ENCODE measurements around the gene CLEC11A.
"Not testable (repeated sequence)": the region's sequence is repeated elsewhere in the genome, so short reads cannot be mapped to it uniquely, and the experiment has no call there.

CLEC11A gene

DNA sequence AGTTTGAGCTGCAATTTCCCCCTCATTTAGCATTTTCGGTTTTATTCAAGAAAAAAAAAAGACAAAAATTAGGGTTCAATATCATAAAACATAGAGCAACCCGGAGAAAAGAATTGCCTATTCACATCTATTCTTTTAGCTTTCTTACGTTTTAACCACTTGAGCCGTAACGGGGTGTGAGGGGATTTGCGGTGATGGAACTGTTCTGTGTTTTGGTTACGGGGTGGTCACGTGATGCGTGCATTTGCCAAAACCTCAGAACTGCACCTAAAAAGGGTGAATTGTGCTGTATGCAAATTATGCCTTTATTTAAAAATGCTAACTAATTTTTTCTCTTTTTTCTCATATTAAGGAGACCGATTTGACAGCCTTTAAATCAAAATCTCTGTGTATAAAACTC, 22.1 kb downstream of the CLEC11A start:
- no peak for DNase-seq (ENCODE audit: low spot score in 2 of 2)
- no peaks in the 10 kb centered on the region for H3K9me3 ChIP-seq
- peaks cover 5% of the 10 kb centered on the region for H3K27me3 ChIP-seq (ENCODE audit: low read depth)
- H3K36me3 ChIP-seq (replicated peaks), result no peaks in the 10 kb centered on the region
- in situ Hi-C loops (cut with MboI; ENCODE audit: low sequenced_read_pairs), result no loop called here
- no peak overlapping the region for H3K4me3 ChIP-seq
- no peaks in the 10 kb centered on the region for H3K4me1 ChIP-seq

DNA sequence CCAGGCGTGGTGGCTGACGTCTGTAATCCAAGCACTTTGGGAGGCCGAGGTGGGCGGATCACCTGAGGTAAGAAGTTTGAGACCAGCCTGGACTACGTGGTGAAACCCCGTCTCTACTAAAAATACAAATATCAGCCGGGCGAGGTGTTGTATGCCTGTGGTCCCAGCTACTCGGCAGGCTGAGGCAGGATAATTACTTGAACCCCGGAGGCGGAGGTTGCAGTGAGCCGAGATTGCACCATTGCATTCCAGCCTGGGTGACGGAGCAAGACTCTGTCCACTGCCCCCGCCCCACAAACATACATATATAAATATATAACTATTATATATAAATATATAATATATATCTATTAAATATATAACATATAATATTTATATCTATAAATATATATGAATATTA, 24.0 kb downstream of the CLEC11A start:
- H3K9me3 ChIP-seq; DNase-seq (ENCODE audit: low spot score in 2 of 2); H3K4me1 ChIP-seq; H3K4me3 ChIP-seq; H3K36me3 ChIP-seq (replicated peaks); in situ Hi-C loops (cut with MboI; ENCODE audit: low sequenced_read_pairs); H3K27me3 ChIP-seq (ENCODE audit: low read depth): not testable (repeated sequence)

DNA sequence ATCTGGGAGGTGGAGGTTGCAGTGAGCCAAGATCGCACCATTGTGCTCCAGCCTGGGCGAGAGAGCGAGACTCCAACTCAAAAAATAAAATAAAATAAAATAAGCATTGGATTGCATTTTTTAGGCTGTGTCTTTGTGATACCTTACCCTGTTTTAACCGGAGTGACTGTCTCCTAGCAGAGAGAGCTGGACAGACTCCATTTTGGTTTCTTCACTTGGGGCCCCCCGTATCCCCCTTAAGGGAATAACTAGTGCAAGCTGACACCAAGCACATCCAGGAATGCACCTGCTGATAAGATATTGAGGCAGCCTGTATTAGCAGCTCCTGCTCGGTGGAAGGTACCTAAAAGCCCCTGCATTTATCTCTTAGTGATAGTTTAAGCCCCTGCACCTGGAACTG, 26.3 kb downstream of the CLEC11A start:
- Histone ChIP-seq H3K4me1 (no peaks in the 10 kb centered on the region), H3K4me3 (no peak overlapping the region), H3K36me3 (replicated peaks) (no peaks in the 10 kb centered on the region), H3K27me3 (ENCODE audit: low read depth) (peaks cover 6% of the 10 kb centered on the region; the same call in 1 of the 2 replicates), H3K9me3 (no peaks in the 10 kb centered on the region)
- DNase-seq (ENCODE audit: low spot score in 2 of 2), result no peak
- in situ Hi-C loops (cut with MboI; ENCODE audit: low sequenced_read_pairs), result no loop called here

DNA sequence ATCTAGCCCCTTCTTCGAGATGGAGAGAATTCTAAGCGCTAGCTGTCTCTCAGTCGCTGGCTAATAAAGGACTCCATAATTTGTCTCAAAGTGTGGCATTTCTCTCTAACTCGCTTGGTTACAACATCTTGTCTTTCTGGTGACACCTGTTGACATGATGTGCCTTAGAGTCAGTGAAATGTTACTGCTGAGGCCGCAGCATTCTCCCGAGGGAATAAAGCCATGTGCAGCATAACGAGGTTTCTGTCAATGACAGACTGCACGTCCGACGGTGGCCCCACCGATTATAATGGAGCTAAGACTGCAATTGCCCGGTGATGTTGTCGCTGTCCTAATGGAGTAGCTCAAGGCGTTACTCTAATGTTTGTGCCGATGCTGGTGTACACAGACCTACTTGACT, 26.8 kb downstream of the CLEC11A start:
- no peaks in the 10 kb centered on the region for H3K36me3 ChIP-seq (replicated peaks)
- DNase-seq (ENCODE audit: low spot score in 2 of 2), result no peak
- H3K27me3 ChIP-seq (ENCODE audit: low read depth), result peaks cover 8% of the 10 kb centered on the region
- H3K4me3 ChIP-seq, result no peak overlapping the region
- no peaks in the 10 kb centered on the region for H3K9me3 ChIP-seq
- H3K4me1 ChIP-seq, result no peaks in the 10 kb centered on the region
- in situ Hi-C loops (cut with MboI; ENCODE audit: low sequenced_read_pairs), result no loop called here

DNA sequence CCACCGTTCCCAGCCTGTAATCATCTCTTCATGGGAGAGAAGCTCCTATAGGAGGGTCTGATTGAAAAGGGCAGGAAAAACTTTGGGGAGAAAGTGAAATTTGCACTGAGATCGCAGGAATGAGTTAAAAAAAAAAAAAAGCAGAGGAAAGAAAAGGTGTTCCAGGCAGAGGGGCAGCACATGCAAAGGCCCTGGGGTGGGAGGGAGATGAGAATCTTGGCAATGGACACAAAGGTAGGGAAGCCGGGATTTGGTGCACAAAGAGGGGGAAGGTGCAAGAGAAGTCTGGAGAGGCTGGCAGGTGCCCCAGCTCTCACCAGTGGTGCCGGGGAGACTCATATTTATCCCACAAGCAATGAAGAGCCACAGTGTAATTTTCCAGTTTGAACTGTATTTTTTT, 30.7 kb downstream of the CLEC11A start:
- Histone ChIP-seq H3K4me1 (no peaks in the 10 kb centered on the region), H3K36me3 (replicated peaks) (no peaks in the 10 kb centered on the region), H3K4me3 (no peak overlapping the region), H3K27me3 (ENCODE audit: low read depth) (peaks cover 17% of the 10 kb centered on the region), H3K9me3 (no peaks in the 10 kb centered on the region)
- DNase-seq (ENCODE audit: low spot score in 2 of 2), result no peak
- in situ Hi-C loops (cut with MboI; ENCODE audit: low sequenced_read_pairs), result no loop called here

DNA sequence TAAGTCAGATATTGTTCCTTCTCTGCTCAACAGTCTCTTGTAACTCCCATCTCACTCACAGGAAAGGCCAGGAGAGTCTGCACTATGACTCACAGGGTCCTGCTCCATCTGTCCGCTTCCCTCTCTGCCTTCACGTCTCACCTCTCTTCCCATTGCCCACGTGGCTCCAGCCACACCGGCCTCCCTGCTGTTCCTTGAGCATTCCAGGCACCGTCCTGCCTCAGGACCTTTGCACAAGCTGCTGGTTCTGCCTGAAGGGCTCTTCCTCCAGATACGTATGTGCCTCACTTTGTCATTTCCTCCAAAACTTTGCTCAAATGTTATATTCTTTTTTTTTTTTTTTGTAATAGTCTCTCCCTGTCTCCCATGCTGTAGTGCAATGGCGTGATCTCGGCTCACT, 33.1 kb downstream of the CLEC11A start:
- in situ Hi-C loops (cut with MboI; ENCODE audit: low sequenced_read_pairs); H3K4me3 ChIP-seq; DNase-seq (ENCODE audit: low spot score in 2 of 2); H3K9me3 ChIP-seq; H3K36me3 ChIP-seq (replicated peaks); H3K4me1 ChIP-seq: not testable (repeated sequence)
- H3K27me3 ChIP-seq (ENCODE audit: low read depth), result peaks cover 17% of the 10 kb centered on the region

DNA sequence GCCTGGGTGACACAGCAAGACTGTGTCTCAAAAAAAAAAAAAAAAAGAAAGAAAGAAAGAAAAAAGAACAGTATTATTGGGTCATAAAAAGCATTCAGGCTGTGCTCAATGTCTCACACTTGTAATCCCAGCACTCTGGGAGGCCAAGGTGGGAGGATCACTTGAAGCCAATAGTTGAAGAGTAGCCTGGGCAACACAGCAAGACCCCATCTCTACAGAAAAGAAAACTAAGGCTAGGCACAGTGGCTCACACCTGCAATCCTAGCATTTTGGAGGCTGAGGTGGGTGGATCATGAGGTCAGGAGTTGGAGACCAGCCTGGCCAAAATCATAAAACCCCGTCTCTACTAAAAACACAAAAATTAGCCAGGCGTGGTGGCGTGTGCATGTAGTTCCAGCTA, 34.5 kb downstream of the CLEC11A start:
- H3K36me3 ChIP-seq (replicated peaks); H3K9me3 ChIP-seq; DNase-seq (ENCODE audit: low spot score in 2 of 2); H3K4me1 ChIP-seq; in situ Hi-C loops (cut with MboI; ENCODE audit: low sequenced_read_pairs); H3K4me3 ChIP-seq: not testable (repeated sequence)
- H3K27me3 ChIP-seq (ENCODE audit: low read depth), result peaks cover 15% of the 10 kb centered on the region

DNA sequence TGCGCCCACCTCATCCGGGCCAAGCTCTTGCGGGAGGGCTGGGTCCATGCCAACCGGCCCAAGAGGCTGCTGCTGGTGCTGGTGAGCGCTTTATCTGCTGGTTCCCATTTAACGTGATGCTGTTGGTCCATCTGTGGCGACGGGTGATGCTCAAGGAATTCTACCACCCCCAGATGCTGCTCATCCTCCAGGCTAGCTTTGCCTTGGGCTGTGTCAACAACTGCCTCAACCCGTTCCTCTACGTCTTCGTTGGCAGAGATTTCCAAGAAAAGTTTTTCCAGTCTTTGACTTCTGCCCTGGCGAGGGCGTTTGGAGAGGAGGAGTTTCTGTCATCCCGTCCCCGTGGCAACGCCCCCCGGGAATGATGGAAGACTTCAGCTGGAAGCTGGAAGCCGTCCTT, 35.9 kb downstream of the CLEC11A start:
- in situ Hi-C loops (cut with MboI; ENCODE audit: low sequenced_read_pairs); H3K36me3 ChIP-seq (replicated peaks); DNase-seq (ENCODE audit: low spot score in 2 of 2); H3K4me3 ChIP-seq; H3K4me1 ChIP-seq; H3K9me3 ChIP-seq: not testable (repeated sequence)
- H3K27me3 ChIP-seq (ENCODE audit: low read depth), result peaks cover 13% of the 10 kb centered on the region

DNA sequence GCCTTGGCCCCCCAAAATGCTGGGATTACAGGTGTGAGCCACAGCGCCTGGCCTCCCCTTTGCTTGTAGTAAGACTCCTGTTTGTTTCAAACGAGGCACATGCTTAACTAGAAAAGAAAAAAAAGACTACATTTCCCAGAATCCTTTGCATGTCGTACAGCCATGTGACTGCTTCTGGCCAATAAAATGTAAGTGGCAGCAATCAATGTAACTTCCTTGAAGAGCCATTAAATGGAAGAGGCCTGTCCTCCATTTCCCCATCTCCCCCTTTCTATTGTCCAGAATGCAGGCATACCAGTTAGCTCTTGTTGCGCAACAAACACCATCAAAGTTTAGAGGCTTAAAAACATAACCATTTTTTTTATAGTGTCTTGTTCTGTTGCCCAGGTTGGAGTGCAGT, 36.7 kb downstream of the CLEC11A start:
- peak in 1 of 2 experiments; percentile 36 for DNase-seq (ENCODE audit: low spot score in 2 of 2)
- no peak overlapping the region for H3K4me3 ChIP-seq
- peaks cover 11% of the 10 kb centered on the region for H3K27me3 ChIP-seq (ENCODE audit: low read depth)
- in situ Hi-C loops (cut with MboI; ENCODE audit: low sequenced_read_pairs), result no loop called here
- no peaks in the 10 kb centered on the region for H3K36me3 ChIP-seq (replicated peaks)
- H3K9me3 ChIP-seq, result no peaks in the 10 kb centered on the region
- H3K4me1 ChIP-seq, result no peaks in the 10 kb centered on the region

DNA sequence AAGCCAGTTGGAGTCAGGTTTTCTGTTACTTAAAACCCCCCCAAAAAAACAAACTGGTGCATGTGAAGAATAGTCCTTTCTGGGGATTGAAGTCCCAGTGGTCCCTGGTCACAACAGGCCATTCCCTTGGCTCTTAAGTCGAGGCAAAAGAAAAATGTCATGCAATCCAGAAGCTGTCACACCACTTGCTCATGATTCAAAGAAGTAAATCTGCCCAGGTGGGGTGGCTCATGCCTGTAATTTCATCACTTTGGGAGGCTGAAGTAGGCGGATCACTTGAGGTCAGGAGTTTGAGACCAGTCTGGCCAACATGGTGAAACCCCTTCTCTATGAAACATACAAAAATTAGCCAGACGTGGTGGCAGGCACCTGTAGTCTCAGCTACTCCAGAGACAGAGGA, 38.3 kb downstream of the CLEC11A start:
- H3K9me3 ChIP-seq; H3K36me3 ChIP-seq (replicated peaks); H3K27me3 ChIP-seq (ENCODE audit: low read depth); H3K4me3 ChIP-seq; DNase-seq (ENCODE audit: low spot score in 2 of 2); in situ Hi-C loops (cut with MboI; ENCODE audit: low sequenced_read_pairs); H3K4me1 ChIP-seq: not testable (repeated sequence)

DNA sequence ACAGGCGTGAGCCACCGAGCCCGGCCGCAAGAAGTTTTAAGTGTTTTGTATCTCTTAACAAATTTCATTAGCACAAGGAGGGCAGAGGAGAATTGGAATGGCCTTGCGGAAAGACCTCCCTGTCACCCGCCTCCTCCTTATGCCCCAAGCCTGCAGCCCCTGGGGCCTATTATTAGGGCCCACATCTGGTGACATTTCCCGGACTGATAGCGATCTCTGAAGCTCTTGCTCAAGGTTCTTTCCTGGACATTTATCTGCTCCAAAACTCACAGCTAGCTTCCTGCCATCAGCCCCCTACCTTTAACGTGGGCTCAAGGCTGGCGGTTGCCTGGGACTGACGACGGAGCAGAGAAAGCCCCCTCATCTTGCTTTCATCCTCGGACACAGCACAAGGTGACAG, 40.4 kb downstream of the CLEC11A start:
- H3K27me3 ChIP-seq (ENCODE audit: low read depth); in situ Hi-C loops (cut with MboI; ENCODE audit: low sequenced_read_pairs); H3K36me3 ChIP-seq (replicated peaks); H3K9me3 ChIP-seq; H3K4me3 ChIP-seq; H3K4me1 ChIP-seq; DNase-seq (ENCODE audit: low spot score in 2 of 2): not testable (repeated sequence)

DNA sequence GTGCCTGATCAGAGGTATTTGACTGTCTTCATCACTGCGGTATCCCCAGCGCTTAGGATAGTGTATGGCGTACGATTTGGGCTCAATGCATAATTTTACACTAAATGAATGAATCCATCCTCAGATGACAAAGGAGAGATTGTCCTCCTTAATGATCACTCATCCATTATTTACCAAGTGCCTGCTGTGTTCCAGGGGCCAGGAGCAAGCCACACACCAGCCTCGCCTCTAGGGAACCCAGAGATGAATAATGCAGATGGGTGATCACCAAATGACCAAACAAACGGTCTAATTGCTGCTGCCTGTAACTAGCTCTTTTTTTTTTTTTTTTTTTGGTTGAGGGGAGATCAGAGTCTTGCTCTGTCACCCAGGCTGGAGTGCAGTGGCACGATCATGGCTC, 41.2 kb downstream of the CLEC11A start:
- no peak for DNase-seq (ENCODE audit: low spot score in 2 of 2)
- in situ Hi-C loops (cut with MboI; ENCODE audit: low sequenced_read_pairs), result no loop called here

DNA sequence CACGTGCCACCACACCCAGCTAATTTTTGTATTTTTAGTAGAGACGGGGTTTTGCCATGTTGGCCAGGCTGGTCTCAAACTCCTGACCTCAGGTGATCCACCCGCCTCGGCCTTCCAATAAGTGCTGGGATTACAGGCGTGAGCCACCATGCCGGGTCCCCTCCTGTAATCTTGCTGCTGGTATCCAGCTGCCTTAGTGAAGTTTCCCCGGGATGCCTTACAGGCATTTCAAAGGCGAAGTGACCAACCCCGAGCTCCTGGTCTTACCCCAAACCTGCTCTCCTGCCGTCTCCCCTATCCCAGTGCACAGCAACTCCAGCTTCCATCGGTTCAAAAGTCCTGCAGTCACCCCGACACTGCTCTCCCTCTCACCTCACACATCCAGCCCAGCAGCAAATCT, 43.6 kb downstream of the CLEC11A start:
- DNase-seq (ENCODE audit: low spot score in 2 of 2); H3K4me1 ChIP-seq; H3K9me3 ChIP-seq: not testable (repeated sequence)

More for the DNA sequence above, 41.2 kb downstream of the CLEC11A start:
- no peaks in the 10 kb centered on the region; the same call in 1 of the 2 replicates for H3K27me3 ChIP-seq (ENCODE audit: low read depth)
- H3K4me1 ChIP-seq, result no peaks in the 10 kb centered on the region
- H3K9me3 ChIP-seq, result no peaks in the 10 kb centered on the region
- H3K4me3 ChIP-seq, result no peak overlapping the region
- no peaks in the 10 kb centered on the region for H3K36me3 ChIP-seq (replicated peaks)

DNA sequence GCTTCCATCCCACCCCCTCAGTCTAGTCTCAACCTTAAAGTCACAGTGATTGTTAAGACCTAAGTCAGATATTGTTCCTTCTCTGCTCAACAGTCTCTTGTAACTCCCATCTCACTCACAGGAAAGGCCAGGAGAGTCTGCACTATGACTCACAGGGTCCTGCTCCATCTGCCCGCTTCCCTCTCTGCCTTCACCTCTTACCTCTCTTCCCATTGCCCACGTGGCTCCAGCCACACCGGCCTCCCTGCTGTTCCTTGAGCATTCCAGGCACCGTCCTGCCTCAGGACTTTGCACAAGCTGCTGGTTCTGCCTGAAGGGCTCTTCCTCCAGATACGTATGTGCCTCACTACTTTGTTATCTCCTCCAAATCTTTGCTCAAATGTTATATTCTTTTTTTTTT, 44.1 kb downstream of the CLEC11A start:
- H3K27me3 ChIP-seq (ENCODE audit: low read depth); H3K4me3 ChIP-seq; H3K4me1 ChIP-seq; in situ Hi-C loops (cut with MboI; ENCODE audit: low sequenced_read_pairs); H3K9me3 ChIP-seq; DNase-seq (ENCODE audit: low spot score in 2 of 2); H3K36me3 ChIP-seq (replicated peaks): not testable (repeated sequence)

More for the DNA sequence above, 43.6 kb downstream of the CLEC11A start:
- in situ Hi-C loops (cut with MboI; ENCODE audit: low sequenced_read_pairs); H3K36me3 ChIP-seq (replicated peaks); H3K4me3 ChIP-seq; H3K27me3 ChIP-seq (ENCODE audit: low read depth): not testable (repeated sequence)

DNA sequence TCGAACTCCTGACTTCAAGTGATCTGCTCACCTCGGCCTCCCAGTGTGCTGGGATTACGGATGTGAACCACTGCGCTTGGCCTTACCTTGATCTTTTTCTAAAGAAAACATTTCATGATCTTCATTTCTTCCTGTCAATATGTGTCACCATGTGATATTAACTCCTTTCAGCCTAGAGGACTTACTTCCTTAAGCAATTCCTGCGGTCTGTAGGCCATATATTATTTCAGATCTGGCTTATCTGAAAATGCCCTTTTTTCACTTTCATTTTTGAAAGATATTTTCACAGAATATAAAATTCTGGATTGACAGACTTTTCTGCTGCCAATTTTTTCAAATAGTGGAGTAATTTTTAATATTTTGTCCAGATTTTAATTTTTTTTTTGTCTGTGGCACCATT, 45.1 kb downstream of the CLEC11A start:
- in situ Hi-C loops (cut with MboI; ENCODE audit: low sequenced_read_pairs), result no loop called here
- DNase-seq (ENCODE audit: low spot score in 2 of 2), result no peak

More for the DNA sequence above, 45.1 kb downstream of the CLEC11A start:
- H3K27me3 ChIP-seq (ENCODE audit: low read depth), result no peaks in the 10 kb centered on the region; the same call in 1 of the 2 replicates
- no peak overlapping the region for H3K4me3 ChIP-seq
- H3K9me3 ChIP-seq, result no peaks in the 10 kb centered on the region
- H3K4me1 ChIP-seq, result no peaks in the 10 kb centered on the region
- H3K36me3 ChIP-seq (replicated peaks), result no peaks in the 10 kb centered on the region
